ENCODE data around the gene COL23A1.

DNA sequence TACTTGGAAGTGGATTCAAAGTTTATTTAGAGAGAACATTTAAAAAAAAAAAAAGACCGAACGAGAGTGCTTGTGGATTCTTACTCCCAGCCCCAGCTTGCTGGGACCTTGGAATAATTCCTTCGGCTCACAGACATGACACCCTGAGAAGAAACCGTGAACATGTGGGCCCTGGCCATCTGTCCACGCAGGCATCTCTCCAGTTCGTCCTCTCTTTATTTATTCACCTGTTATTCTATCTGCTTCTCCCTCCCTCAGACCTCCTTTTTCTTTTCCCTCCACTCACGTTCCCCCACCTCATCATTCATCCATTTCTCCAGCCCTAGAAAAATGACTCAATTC, 263.8 kb downstream of the COL23A1 start:
- TF ChIP-seq POLR2A (IDR thresholded peaks at IDR 0.05; ENCODE audit: low read length) (no peak), GATA1 (IDR thresholded peaks at IDR 0.05; ENCODE audit: low read depth, low read length) (no peak)
